ENCODE results near the gene SLC26A11.

DNA sequence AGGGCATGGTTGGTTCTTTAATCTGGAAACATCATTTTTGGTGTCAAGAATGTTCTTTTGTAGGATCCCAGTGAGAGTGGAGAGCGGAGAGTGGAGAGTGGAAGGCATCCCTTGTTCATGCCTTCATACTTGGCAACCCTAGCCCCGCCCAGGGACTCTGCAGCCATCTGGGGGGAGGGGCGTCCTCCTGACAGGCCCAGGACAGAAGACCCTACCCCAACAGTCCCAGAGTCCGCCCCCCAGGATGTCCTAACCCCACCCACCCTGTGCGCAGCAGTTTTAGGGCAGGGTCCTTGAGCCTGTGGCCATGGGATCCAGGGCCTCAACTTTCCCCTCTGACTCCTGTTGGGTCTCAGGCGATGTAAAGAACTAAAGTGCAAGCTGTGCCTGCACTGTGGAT is 4.5 kb downstream of the SLC26A11 start:
- TF ChIP-seq EP300 (IDR thresholded peaks at IDR 0.05), result no peak
- no peak for TF ChIP-seq RAD21 (conservative IDR thresholded peaks at IDR 0.05 in 1 of 2, IDR thresholded peaks at IDR 0.05 in 1 of 2)
- no peak for TF ChIP-seq POLR2A (IDR thresholded peaks at IDR 0.05; ENCODE audit: low read length)
- TF ChIP-seq, protein P1, sequence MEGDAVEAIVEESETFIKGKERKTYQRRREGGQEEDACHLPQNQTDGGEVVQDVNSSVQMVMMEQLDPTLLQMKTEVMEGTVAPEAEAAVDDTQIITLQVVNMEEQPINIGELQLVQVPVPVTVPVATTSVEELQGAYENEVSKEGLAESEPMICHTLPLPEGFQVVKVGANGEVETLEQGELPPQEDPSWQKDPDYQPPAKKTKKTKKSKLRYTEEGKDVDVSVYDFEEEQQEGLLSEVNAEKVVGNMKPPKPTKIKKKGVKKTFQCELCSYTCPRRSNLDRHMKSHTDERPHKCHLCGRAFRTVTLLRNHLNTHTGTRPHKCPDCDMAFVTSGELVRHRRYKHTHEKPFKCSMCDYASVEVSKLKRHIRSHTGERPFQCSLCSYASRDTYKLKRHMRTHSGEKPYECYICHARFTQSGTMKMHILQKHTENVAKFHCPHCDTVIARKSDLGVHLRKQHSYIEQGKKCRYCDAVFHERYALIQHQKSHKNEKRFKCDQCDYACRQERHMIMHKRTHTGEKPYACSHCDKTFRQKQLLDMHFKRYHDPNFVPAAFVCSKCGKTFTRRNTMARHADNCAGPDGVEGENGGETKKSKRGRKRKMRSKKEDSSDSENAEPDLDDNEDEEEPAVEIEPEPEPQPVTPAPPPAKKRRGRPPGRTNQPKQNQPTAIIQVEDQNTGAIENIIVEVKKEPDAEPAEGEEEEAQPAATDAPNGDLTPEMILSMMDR (IDR thresholded peaks at IDR 0.05), result no peak
- TF ChIP-seq, protein P2, sequence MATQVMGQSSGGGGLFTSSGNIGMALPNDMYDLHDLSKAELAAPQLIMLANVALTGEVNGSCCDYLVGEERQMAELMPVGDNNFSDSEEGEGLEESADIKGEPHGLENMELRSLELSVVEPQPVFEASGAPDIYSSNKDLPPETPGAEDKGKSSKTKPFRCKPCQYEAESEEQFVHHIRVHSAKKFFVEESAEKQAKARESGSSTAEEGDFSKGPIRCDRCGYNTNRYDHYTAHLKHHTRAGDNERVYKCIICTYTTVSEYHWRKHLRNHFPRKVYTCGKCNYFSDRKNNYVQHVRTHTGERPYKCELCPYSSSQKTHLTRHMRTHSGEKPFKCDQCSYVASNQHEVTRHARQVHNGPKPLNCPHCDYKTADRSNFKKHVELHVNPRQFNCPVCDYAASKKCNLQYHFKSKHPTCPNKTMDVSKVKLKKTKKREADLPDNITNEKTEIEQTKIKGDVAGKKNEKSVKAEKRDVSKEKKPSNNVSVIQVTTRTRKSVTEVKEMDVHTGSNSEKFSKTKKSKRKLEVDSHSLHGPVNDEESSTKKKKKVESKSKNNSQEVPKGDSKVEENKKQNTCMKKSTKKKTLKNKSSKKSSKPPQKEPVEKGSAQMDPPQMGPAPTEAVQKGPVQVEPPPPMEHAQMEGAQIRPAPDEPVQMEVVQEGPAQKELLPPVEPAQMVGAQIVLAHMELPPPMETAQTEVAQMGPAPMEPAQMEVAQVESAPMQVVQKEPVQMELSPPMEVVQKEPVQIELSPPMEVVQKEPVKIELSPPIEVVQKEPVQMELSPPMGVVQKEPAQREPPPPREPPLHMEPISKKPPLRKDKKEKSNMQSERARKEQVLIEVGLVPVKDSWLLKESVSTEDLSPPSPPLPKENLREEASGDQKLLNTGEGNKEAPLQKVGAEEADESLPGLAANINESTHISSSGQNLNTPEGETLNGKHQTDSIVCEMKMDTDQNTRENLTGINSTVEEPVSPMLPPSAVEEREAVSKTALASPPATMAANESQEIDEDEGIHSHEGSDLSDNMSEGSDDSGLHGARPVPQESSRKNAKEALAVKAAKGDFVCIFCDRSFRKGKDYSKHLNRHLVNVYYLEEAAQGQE (IDR thresholded peaks at IDR 0.05), result no peak
- TF ChIP-seq MAX (IDR thresholded peaks at IDR 0.05), result no peak

Measured in A549 (cell line).